GM23338 (cell line): ENCODE results near the gene PIRT. TPM values are rescaled to one million over a fixed set of nuclear protein-coding genes. Genes with fewer than 3 reads are reported as not detected.

Source experiments
- ATAC-seq: fragments of 200-7000 bp; cut with Tn5 transposase; 3 replicates; pipeline ENCODE4 v1.9.1; 2020
- DNase-seq: peaks from one replicate; pipeline ENCODE4 v3.0.0-alpha.2; 2015; ENCODE audit warnings: low spot score
- H2AFZ ChIP-seq: fragments of 200-600 bp; sonication (generic); 2 replicates; pipeline ENCODE4 v1.8.0; 2016; ENCODE audit warnings: antibody characterized with exemption, mild to moderate bottlenecking, moderate library complexity
- H3F3A ChIP-seq: fragments of 200-600 bp; sonication (generic); replicated peaks from 2 replicates; pipeline ENCODE4 v1.8.0; 2017; ENCODE audit warnings: antibody characterized with exemption, mixed run types, low read depth
- H3K27ac ChIP-seq: fragments of 200-600 bp; sonication (generic); 2 replicates; pipeline ENCODE4 v1.6.1; 2016; ENCODE audit warnings: low read depth
- H3K27me3 ChIP-seq: fragments of 200-600 bp; sonication (generic); 2 replicates; pipeline ENCODE4 v1.8.0; 2016; ENCODE audit warnings: mild to moderate bottlenecking, mixed run types, moderate library complexity; ENCODE audit not compliant: insufficient read depth
- H3K36me3 ChIP-seq: fragments of 200-600 bp; sonication (generic); 2 replicates; pipeline ENCODE4 v1.8.0; 2016; ENCODE audit warnings: mild to moderate bottlenecking; ENCODE audit not compliant: insufficient read depth
- H3K4me1 ChIP-seq: fragments of 200-600 bp; sonication (generic); 2 replicates; pipeline ENCODE4 v1.8.0; 2016; ENCODE audit warnings: mild to moderate bottlenecking, moderate library complexity; ENCODE audit not compliant: insufficient read depth
- H3K4me2 ChIP-seq: fragments of 200-600 bp; sonication (generic); 2 replicates; pipeline ENCODE4 v1.7.1; 2017; ENCODE audit warnings: mixed run types
- H3K4me3 ChIP-seq: fragments of 200-600 bp; sonication (generic); 2 replicates; pipeline ENCODE4 v1.6.1; 2016; ENCODE audit warnings: mixed run types
- H3K79me2 ChIP-seq: fragments of 200-600 bp; sonication (generic); replicated peaks from 2 replicates; pipeline ENCODE4 v1.8.0; 2017; ENCODE audit warnings: mild to moderate bottlenecking; ENCODE audit not compliant: insufficient read depth
- H3K9me2 ChIP-seq: fragments of 200-600 bp; sonication (generic); 2 replicates; pipeline ENCODE4 v1.8.0; 2017; ENCODE audit not compliant: insufficient read depth
- H4K20me1 ChIP-seq: fragments of 200-600 bp; sonication (generic); replicated peaks from 2 replicates; pipeline ENCODE4 v1.8.0; 2017; ENCODE audit warnings: mild to moderate bottlenecking; ENCODE audit not compliant: insufficient read depth
- H3K27ac Mint-ChIP-seq: 2 replicates; pipeline ENCODE4 v1.8.0; 2020; ENCODE audit warnings: inconsistent platforms, mild to moderate bottlenecking, moderate library complexity, mixed read lengths
- H3K27me3 Mint-ChIP-seq: 3 replicates; pipeline ENCODE4 v1.8.0; 2022; ENCODE audit warnings: low read depth, mild to moderate bottlenecking, moderate library complexity, mixed read lengths, inconsistent platforms; ENCODE audit not compliant: insufficient read depth, poor library complexity
- H3K36me3 Mint-ChIP-seq: 3 replicates; pipeline ENCODE4 v1.8.0; 2021; ENCODE audit warnings: low read depth, mild to moderate bottlenecking, inconsistent platforms, moderate library complexity, mixed read lengths
- H3K4me1 Mint-ChIP-seq: 3 replicates; pipeline ENCODE4 v1.8.0; 2020; ENCODE audit warnings: mild to moderate bottlenecking, inconsistent platforms, mixed read lengths
- H3K4me3 Mint-ChIP-seq: 3 replicates; pipeline ENCODE4 v1.8.0; 2021; ENCODE audit warnings: moderate library complexity, mild to moderate bottlenecking, inconsistent platforms, mixed read lengths
- H3K9me3 Mint-ChIP-seq: 3 replicates; pipeline ENCODE4 v1.8.0; 2020; ENCODE audit warnings: moderate library complexity, mild to moderate bottlenecking, inconsistent platforms, mixed read lengths
- CREB1 ChIP-seq: fragments of 250-450 bp; sonication (Bioruptor Pico); IDR thresholded peaks from 2 replicates; pipeline ENCODE4 v1.5.0; 2020; ENCODE audit warnings: low read depth, mild to moderate bottlenecking, moderate library complexity
- JUNB ChIP-seq: IDR thresholded peaks from one replicate; pipeline ENCODE4 v1.6.1; 2016; ENCODE audit warnings: antibody characterized with exemption; ENCODE audit not compliant: unreplicated experiment
- NANOG ChIP-seq: IDR thresholded peaks from 2 replicates; pipeline ENCODE4 v1.6.1; 2016; ENCODE audit warnings: antibody characterized with exemption, borderline replicate concordance
- POLR2AphosphoS5 ChIP-seq: IDR thresholded peaks from 2 replicates; pipeline ENCODE4 v1.6.1; 2016; ENCODE audit warnings: antibody characterized with exemption, low read depth
- ZNF114 ChIP-seq: fragments of 250-450 bp; sonication (Bioruptor Pico); IDR thresholded peaks from 2 replicates; pipeline ENCODE4 v1.5.0; 2020; ENCODE audit warnings: mild to moderate bottlenecking, moderate library complexity
- ZNF331 ChIP-seq: fragments of 250-450 bp; sonication (Bioruptor Pico); IDR thresholded peaks from 2 replicates; pipeline ENCODE4 v1.5.0; 2020; ENCODE audit warnings: low read depth, mild to moderate bottlenecking, moderate library complexity
- polyA plus RNA-seq: library from polyadenylated mRNA; unstranded; fragments of >200 nt; fragmentation: Nextera tagmentation; extraction: Ambion mirVana; gene quantifications from 2 replicates; pipeline ENCODE4 v1.2.1, GENCODE V29; 2016
- total RNA-seq: library from RNA; depleted of rRNA; stranded (reverse); fragments of >200 nt; shearing (Covaris generic); gene quantifications from 2 replicates; pipeline ENCODE4 v1.2.3, GENCODE V29; 2014
- TF ChIP-seq, protein P1 (sequence below), 2 experiments: fragments of 200-600 bp in 1 of 2; sonication (generic) in 1 of 2; conservative IDR thresholded peaks; 2 replicates each; pipeline versions ENCODE4 v1.5.1 to v1.6.1; 2016 to 2017; ENCODE audit warnings: antibody characterized with exemption in 2 of 2, low read depth in 2 of 2, mild to moderate bottlenecking in 2 of 2, moderate library complexity in 1 of 2
- TF ChIP-seq, protein P2 (sequence below): IDR thresholded peaks from one replicate; pipeline ENCODE4 v1.6.1; 2018; ENCODE audit warnings: antibody characterized with exemption; ENCODE audit not compliant: unreplicated experiment

Gene PIRT
- total and polyA plus RNA-seq, 2 experiments from 2014 or later, result not detected

DNA sequence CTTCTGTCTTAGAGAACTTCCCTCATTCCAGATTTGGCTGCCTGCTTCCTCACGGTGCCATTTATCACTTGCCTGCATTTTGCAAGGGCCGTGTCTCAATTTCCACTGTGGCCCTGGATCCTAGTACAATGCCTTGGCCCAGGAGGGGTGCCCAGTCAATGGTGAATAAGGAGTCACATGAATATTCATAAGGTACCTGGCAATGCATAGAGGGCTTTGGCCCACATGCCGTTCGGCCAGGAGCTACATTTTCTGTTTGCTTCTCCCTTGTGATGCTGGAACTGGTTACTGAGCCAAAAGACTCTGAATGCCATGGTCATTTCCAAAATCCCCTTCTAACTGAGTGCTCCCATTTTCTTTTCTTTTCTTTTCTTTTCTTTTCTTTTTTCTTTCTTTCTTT is 4.8 kb upstream of the PIRT start:
- Histone ChIP-seq H3K4me1 (peaks cover 26% of the 10 kb centered on the region), H4K20me1 (no peaks in the 10 kb centered on the region), H3K79me2 (no peaks in the 10 kb centered on the region), H3K4me2 (no peak overlapping the region), H3K36me3 (no peaks in the 10 kb centered on the region), H3K27me3 (no peaks in the 10 kb centered on the region), H3K9me2 (no peaks in the 10 kb centered on the region), H3K4me3 (no peak overlapping the region), H2AFZ (no peak overlapping the region), H3F3A (0 out of 2 replicates have a peak, but pooled peaks cover 3% of the 10 kb centered on the region), H3K27ac (no peak overlapping the region)
- TF ChIP-seq ZNF114 (CRISPR knock-in tag) (no peak), JUNB (no peak), ZNF331 (CRISPR knock-in tag) (no peak), POLR2AphosphoS5 (no peak), NANOG (no peak), CREB1 (CRISPR knock-in tag) (no peak)
- TF ChIP-seq, protein P1, sequence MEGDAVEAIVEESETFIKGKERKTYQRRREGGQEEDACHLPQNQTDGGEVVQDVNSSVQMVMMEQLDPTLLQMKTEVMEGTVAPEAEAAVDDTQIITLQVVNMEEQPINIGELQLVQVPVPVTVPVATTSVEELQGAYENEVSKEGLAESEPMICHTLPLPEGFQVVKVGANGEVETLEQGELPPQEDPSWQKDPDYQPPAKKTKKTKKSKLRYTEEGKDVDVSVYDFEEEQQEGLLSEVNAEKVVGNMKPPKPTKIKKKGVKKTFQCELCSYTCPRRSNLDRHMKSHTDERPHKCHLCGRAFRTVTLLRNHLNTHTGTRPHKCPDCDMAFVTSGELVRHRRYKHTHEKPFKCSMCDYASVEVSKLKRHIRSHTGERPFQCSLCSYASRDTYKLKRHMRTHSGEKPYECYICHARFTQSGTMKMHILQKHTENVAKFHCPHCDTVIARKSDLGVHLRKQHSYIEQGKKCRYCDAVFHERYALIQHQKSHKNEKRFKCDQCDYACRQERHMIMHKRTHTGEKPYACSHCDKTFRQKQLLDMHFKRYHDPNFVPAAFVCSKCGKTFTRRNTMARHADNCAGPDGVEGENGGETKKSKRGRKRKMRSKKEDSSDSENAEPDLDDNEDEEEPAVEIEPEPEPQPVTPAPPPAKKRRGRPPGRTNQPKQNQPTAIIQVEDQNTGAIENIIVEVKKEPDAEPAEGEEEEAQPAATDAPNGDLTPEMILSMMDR (conservative IDR thresholded peaks at IDR 0.05; ENCODE audit: low read depth in 2 of 2), result no peak
- TF ChIP-seq, protein P2, sequence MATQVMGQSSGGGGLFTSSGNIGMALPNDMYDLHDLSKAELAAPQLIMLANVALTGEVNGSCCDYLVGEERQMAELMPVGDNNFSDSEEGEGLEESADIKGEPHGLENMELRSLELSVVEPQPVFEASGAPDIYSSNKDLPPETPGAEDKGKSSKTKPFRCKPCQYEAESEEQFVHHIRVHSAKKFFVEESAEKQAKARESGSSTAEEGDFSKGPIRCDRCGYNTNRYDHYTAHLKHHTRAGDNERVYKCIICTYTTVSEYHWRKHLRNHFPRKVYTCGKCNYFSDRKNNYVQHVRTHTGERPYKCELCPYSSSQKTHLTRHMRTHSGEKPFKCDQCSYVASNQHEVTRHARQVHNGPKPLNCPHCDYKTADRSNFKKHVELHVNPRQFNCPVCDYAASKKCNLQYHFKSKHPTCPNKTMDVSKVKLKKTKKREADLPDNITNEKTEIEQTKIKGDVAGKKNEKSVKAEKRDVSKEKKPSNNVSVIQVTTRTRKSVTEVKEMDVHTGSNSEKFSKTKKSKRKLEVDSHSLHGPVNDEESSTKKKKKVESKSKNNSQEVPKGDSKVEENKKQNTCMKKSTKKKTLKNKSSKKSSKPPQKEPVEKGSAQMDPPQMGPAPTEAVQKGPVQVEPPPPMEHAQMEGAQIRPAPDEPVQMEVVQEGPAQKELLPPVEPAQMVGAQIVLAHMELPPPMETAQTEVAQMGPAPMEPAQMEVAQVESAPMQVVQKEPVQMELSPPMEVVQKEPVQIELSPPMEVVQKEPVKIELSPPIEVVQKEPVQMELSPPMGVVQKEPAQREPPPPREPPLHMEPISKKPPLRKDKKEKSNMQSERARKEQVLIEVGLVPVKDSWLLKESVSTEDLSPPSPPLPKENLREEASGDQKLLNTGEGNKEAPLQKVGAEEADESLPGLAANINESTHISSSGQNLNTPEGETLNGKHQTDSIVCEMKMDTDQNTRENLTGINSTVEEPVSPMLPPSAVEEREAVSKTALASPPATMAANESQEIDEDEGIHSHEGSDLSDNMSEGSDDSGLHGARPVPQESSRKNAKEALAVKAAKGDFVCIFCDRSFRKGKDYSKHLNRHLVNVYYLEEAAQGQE, result no peak
- peaks cover 6% of the 10 kb centered on the region; the same call in 2 of the 3 replicates for H3K36me3 Mint-ChIP-seq
- no peak overlapping the region for H3K4me3 Mint-ChIP-seq
- H3K4me1 Mint-ChIP-seq, result peaks cover 28% of the 10 kb centered on the region
- peak; percentile 31 for ATAC-seq
- DNase-seq, result peak; percentile 40
- H3K27me3 Mint-ChIP-seq, result peaks cover 19% of the 10 kb centered on the region
- H3K27ac Mint-ChIP-seq, result peak overlapping the region; percentile 64; the same call in 1 of the 2 replicates
- peaks cover 19% of the 10 kb centered on the region for H3K9me3 Mint-ChIP-seq

DNA sequence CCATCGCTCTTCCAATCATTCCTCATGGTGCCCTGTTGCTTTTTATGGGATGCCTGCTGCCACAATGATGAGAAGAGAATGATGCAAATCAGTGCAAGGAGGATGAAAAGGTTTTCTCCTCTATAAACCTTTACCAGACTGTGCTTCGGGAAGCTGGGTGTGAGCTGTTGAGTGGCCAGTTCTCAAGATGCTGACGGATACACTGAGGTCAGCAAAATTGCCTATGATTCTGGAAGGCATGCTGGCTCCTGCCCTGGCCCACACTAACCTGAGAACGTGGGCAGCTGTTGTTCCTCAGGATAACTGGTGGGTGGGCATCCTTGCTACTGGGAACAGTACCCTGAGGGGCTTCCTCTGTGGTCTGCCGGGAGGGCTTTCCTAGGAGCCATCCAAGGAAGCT is 795 bp upstream of the PIRT start:
- no peak overlapping the region for H2AFZ ChIP-seq
- 0 out of 2 replicates have a peak, but pooled peaks cover 3% of the 10 kb centered on the region for H3F3A ChIP-seq
- ATAC-seq (no peak), DNase-seq (no peak)
- no peak overlapping the region for H3K4me2 ChIP-seq
- Mint-ChIP-seq H3K36me3 (no peaks in the 10 kb centered on the region), H3K27ac (no peak overlapping the region), H3K27me3 (peaks cover 7% of the 10 kb centered on the region), H3K4me3 (no peak overlapping the region), H3K4me1 (peaks cover 21% of the 10 kb centered on the region), H3K9me3 (no peaks in the 10 kb centered on the region; the same call in 2 of the 3 replicates)
- H4K20me1 ChIP-seq, result no peaks in the 10 kb centered on the region
- no peaks in the 10 kb centered on the region for H3K79me2 ChIP-seq
- H3K4me1 ChIP-seq, result peaks cover 14% of the 10 kb centered on the region
- no peak overlapping the region for H3K27ac ChIP-seq
- H3K36me3 ChIP-seq, result no peaks in the 10 kb centered on the region
- no peaks in the 10 kb centered on the region for H3K9me2 ChIP-seq
- no peaks in the 10 kb centered on the region for H3K27me3 ChIP-seq
- no peak for TF ChIP-seq NANOG
- H3K4me3 ChIP-seq, result no peak overlapping the region
